Mesenchymal stem cell (in vitro differentiated cells and primary cell): ENCODE results near the gene SLC7A7. TPM values are rescaled to one million over a fixed set of nuclear protein-coding genes. Genes with fewer than 3 reads are reported as not detected.
"Not testable (repeated sequence)": the region's sequence is repeated elsewhere in the genome, so short reads cannot be mapped to it uniquely, and the experiment has no call there.

ENCODE experiments used
- DNase-seq: peaks from one replicate; pipeline ENCODE4 v3.0.0-alpha.2; 2013
- H2AFZ ChIP-seq: one replicate; pipeline ENCODE4 v1.6.1; 2013; ENCODE audit warnings: low read depth, mild to moderate bottlenecking, control low read depth, inconsistent platforms, low read length, moderate library complexity
- H2AK5ac ChIP-seq: 2 replicates; pipeline ENCODE4 v1.6.1; 2013; ENCODE audit warnings: low read length, moderate library complexity, mild to moderate bottlenecking, inconsistent platforms; ENCODE audit not compliant: severe bottlenecking
- H2BK120ac ChIP-seq: one replicate; pipeline ENCODE4 v1.6.1; 2013; ENCODE audit warnings: low read depth, mild to moderate bottlenecking, inconsistent platforms, low read length, moderate library complexity
- H2BK12ac ChIP-seq, 2 experiments: one replicate each; pipeline ENCODE4 v1.6.1; 2013; ENCODE audit warnings: inconsistent platforms in 2 of 2, low read length in 2 of 2, mild to moderate bottlenecking in 2 of 2, moderate library complexity in 2 of 2, control low read depth in 1 of 2
- H2BK15ac ChIP-seq: one replicate; pipeline ENCODE4 v1.6.1; 2013; ENCODE audit warnings: mild to moderate bottlenecking, low read depth, inconsistent platforms; ENCODE audit not compliant: poor library complexity, severe bottlenecking
- H2BK5ac ChIP-seq: 2 replicates; pipeline ENCODE4 v1.6.1; 2013; ENCODE audit warnings: low read depth, mild to moderate bottlenecking, low read length, control low read depth, inconsistent platforms; ENCODE audit not compliant: poor library complexity, severe bottlenecking
- H3K14ac ChIP-seq, 2 experiments: one replicate each; pipeline ENCODE4 v1.6.1; 2013; ENCODE audit warnings: inconsistent platforms in 2 of 2, low read length in 2 of 2, control low read depth in 1 of 2, mild to moderate bottlenecking in 1 of 2, moderate library complexity in 1 of 2
- H3K18ac ChIP-seq, 2 experiments: one replicate each; pipeline ENCODE4 v1.6.1; 2013; ENCODE audit warnings: inconsistent platforms in 2 of 2, low read length in 2 of 2, control low read depth in 1 of 2, low read depth in 1 of 2, mild to moderate bottlenecking in 1 of 2
- H3K23ac ChIP-seq, 2 experiments: one replicate each; pipeline ENCODE4 v1.6.1; 2013; ENCODE audit warnings: inconsistent platforms in 2 of 2, low read length in 2 of 2, mild to moderate bottlenecking in 2 of 2, moderate library complexity in 2 of 2, control low read depth in 1 of 2
- H3K27ac ChIP-seq: 2 replicates; pipeline ENCODE4 v1.5.1; 2013; ENCODE audit warnings: mild to moderate bottlenecking, moderate library complexity, low read length, control low read depth, inconsistent platforms; ENCODE audit not compliant: poor library complexity, severe bottlenecking
- H3K27me3 ChIP-seq, 2 experiments: 2 replicates each; pipeline versions ENCODE4 v1.6.1 to v1.7.0; 2013; ENCODE audit warnings: low read length in 2 of 2, mild to moderate bottlenecking in 2 of 2, moderate library complexity in 2 of 2, control low read depth in 1 of 2, inconsistent platforms in 1 of 2; ENCODE audit not compliant: control insufficient read depth in 1 of 2, insufficient read depth in 1 of 2
- H3K36me3 ChIP-seq, 2 experiments: 2 replicates each; pipeline versions ENCODE4 v1.6.1 to v1.7.0; 2013; ENCODE audit warnings: low read length in 2 of 2, control low read depth in 1 of 2, inconsistent platforms in 1 of 2, low read depth in 1 of 2, mild to moderate bottlenecking in 1 of 2; ENCODE audit not compliant: insufficient read depth in 2 of 2, control insufficient read depth in 1 of 2
- H3K4ac ChIP-seq, 2 experiments: one replicate each; pipeline ENCODE4 v1.6.1; 2013; ENCODE audit warnings: inconsistent platforms in 2 of 2, low read length in 2 of 2, mild to moderate bottlenecking in 2 of 2, moderate library complexity in 2 of 2, control low read depth in 1 of 2, low read depth in 1 of 2
- H3K4me1 ChIP-seq: 2 replicates; pipeline ENCODE4 v1.6.1; 2013; ENCODE audit warnings: low read depth, low read length, control low read depth; ENCODE audit not compliant: control insufficient read depth, insufficient read depth
- H3K4me2 ChIP-seq: 2 replicates; pipeline ENCODE4 v1.6.1; 2013; ENCODE audit warnings: low read length, mild to moderate bottlenecking, inconsistent platforms; ENCODE audit not compliant: poor library complexity, severe bottlenecking
- H3K4me3 ChIP-seq, 2 experiments: 2 replicates each; pipeline versions ENCODE4 v1.5.1 to v1.7.0; 2013; ENCODE audit warnings: low read length in 2 of 2, mild to moderate bottlenecking in 2 of 2, control low read depth in 1 of 2, low read depth in 1 of 2; ENCODE audit not compliant: insufficient read depth in 1 of 2
- H3K79me1 ChIP-seq: replicated peaks from 2 replicates; pipeline ENCODE4 v1.6.1; 2013; ENCODE audit warnings: mild to moderate bottlenecking, control low read depth, low read length, inconsistent platforms; ENCODE audit not compliant: poor library complexity, severe bottlenecking
- H3K9ac ChIP-seq: 2 replicates; pipeline ENCODE4 v1.7.0; 2013; ENCODE audit warnings: mild to moderate bottlenecking, low read length, moderate library complexity
- H3K9me3 ChIP-seq: 2 replicates; pipeline ENCODE4 v1.7.0; 2013; ENCODE audit warnings: mild to moderate bottlenecking, low read length; ENCODE audit not compliant: control insufficient read depth
- H4K8ac ChIP-seq: one replicate; pipeline ENCODE4 v1.6.1; 2013; ENCODE audit warnings: inconsistent platforms, mild to moderate bottlenecking, low read length, moderate library complexity
- H4K91ac ChIP-seq: one replicate; pipeline ENCODE4 v1.6.1; 2013; ENCODE audit warnings: mild to moderate bottlenecking, low read length, inconsistent platforms
- WGBS: methylation state at CpG from one replicate; pipeline ENCODE4 v1.1.7; 2013; ENCODE audit warnings: mixed read lengths; 5-methylcytosine and 5-hydroxymethylcytosine counted together
- polyA plus RNA-seq, 2 experiments: library from polyadenylated mRNA; stranded (reverse); fragments of 200-250 nt; gene quantifications; one replicate each; pipeline ENCODE4 v1.2.3, GENCODE V29; 2013

SLC7A7 gene
- polyA plus RNA-seq (2013, experiment 1 of 2) = 6.4 TPM
- 6.5 TPM for polyA plus RNA-seq (2013, experiment 2 of 2)

DNA sequence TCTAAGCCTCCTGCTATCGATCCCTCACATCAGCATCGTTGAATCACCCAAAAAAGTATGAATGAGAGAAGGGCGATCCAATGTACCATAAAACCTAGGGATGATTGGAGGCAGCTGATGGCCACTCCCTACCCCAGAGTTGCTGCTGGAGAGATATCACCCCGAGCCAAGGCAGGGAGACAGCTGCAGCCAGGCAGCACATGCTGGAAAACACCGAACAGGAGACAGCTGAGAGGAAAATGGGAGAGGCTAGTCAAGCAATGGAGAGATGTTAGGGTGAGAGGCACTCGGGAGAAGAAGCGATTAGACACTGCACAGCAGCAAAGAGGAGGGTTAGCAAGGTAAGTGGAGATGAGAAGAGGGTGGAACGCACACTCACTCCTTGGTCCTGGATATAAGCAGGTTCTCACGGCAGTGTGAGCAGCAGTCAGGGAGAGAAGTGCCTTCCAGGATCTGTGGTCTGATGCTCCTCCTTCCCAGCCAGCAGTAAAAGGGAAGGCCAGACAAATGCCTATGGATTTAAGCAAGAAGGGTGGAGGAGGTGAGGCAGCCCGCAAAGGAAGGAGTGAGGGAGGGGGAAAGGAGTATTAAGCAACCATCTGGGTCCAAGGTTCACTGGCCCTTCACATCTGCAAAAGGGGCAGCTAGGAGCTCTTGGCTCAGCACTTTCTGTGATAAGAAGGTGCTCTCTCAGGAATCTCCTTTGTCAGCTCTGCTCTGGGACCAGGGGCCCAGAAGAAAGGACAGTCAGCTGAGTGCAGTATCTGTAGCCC, at the start of gene SLC7A7:
SLC7A7 (minus strand) TSS at position 495 of the 773 bp plus-strand sequence. CDS start 2,037 bp downstream, outside the sequence.
- Histone ChIP-seq H3K4me2 (no peak within 1 kb of the TSS), H3K4ac (peak within 1 kb of the TSS; percentile 9 to 84), H3K18ac (peak within 1 kb of the TSS; percentile 77 to 80), H4K91ac (peak within 1 kb of the TSS; percentile 89), H3K4me3 (peak within 1 kb of the TSS in 1 of 2 experiments; percentile 49), H3K27ac (no peak within 1 kb of the TSS), H3K4me1 (peaks cover 18% of the 10 kb centered on the region), H2BK120ac (peak within 1 kb of the TSS; percentile 54), H3K36me3 (peaks cover 0 to 2% of the 10 kb centered on the region in 2 experiments), H3K9me3 (no peaks in the 10 kb centered on the region), H3K27me3 (no peaks in the 10 kb centered on the region), H3K23ac (no peak within 1 kb of the TSS), H2BK15ac (peak within 1 kb of the TSS; percentile 92), H2BK5ac (no peak within 1 kb of the TSS), H3K79me1 (no peaks in the 10 kb centered on the region), H4K8ac (peak within 1 kb of the TSS; percentile 93), H2AFZ (peak within 1 kb of the TSS; percentile 72), H3K14ac (peak within 1 kb of the TSS in 1 of 2 experiments; percentile 13), H3K9ac (peak within 1 kb of the TSS; percentile 4), H2AK5ac (peak within 1 kb of the TSS; percentile 60), H2BK12ac (peak within 1 kb of the TSS; percentile 45 to 90)
- WGBS = 67% methylated on average over 10 of the region's 10 CpGs
- peak; percentile 45 for DNase-seq

DNA sequence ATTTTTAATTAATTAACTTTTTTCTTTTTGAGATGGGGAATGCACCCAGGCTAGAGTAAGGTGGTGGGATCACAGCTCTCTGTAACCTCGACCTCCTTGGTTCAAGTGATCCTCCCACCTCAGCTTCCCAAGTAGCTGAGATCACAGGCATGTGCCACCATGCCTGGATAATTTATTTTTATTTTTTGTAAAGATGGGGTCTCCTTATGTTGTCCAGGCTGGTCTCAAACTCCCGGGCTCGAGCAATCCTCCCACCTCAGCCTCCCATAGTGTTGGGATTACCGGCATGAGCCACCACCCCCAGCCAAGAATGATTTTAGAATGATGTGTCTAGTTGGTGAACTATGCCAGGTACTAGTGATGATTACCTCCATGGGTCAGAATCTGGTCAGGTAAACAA, 49.7 kb upstream of the SLC7A7 start:
- no peak overlapping the region for H3K18ac ChIP-seq
- no peak overlapping the region for H2AFZ ChIP-seq
- H3K27me3 ChIP-seq = no peaks in the 10 kb centered on the region
- H3K4ac ChIP-seq = no peak overlapping the region
- no peak overlapping the region for H2BK5ac ChIP-seq
- H3K9ac ChIP-seq = no peak overlapping the region
- H4K8ac ChIP-seq = no peak overlapping the region
- H3K14ac ChIP-seq = no peak overlapping the region
- H3K4me1 ChIP-seq = no peaks in the 10 kb centered on the region
- H3K36me3 ChIP-seq = no peaks in the 10 kb centered on the region
- H2BK15ac ChIP-seq = no peak overlapping the region
- H4K91ac ChIP-seq = no peak overlapping the region
- H2AK5ac ChIP-seq = no peak overlapping the region
- no peak overlapping the region for H2BK120ac ChIP-seq
- no peak overlapping the region for H3K23ac ChIP-seq
- H2BK12ac ChIP-seq = no peak overlapping the region
- H3K4me3 ChIP-seq = no peak overlapping the region
- H3K27ac ChIP-seq = no peak overlapping the region
- DNase-seq = no peak
- WGBS = no CpG with 5 or more reads among the region's 4 CpGs
- no peaks in the 10 kb centered on the region for H3K9me3 ChIP-seq
- H3K79me1 ChIP-seq = no peaks in the 10 kb centered on the region
- no peak overlapping the region for H3K4me2 ChIP-seq

DNA sequence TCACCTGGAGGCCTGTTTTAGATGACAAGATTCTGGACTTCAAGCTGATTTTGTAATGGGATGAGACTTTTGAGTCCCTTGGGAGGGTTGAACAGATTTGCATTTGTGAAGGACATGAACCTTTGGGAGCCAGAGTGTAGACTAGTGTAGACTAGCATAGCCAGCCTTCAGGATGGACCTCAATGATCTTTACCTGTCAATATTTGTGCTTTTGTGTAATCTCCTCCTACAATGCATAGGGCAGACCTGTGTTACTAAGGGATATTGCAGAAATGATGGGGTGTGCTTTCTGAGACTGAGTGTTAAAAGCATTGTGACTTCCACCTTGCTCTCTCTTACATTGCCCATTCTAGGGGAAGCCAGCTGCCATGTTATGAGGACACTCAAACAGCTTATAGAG, 46.4 kb upstream of the SLC7A7 start:
- no peak for DNase-seq
- no peak overlapping the region for H3K4ac ChIP-seq
- no peak overlapping the region for H3K27ac ChIP-seq
- no peak overlapping the region for H2BK5ac ChIP-seq
- no peaks in the 10 kb centered on the region for H3K79me1 ChIP-seq
- H3K27me3 ChIP-seq = no peaks in the 10 kb centered on the region
- H3K9ac ChIP-seq = no peak overlapping the region
- H2AK5ac ChIP-seq = no peak overlapping the region
- H4K91ac ChIP-seq = no peak overlapping the region
- no peak overlapping the region for H3K4me3 ChIP-seq
- H2BK12ac ChIP-seq = no peak overlapping the region
- H3K9me3 ChIP-seq = no peaks in the 10 kb centered on the region
- no peaks in the 10 kb centered on the region for H3K4me1 ChIP-seq
- no peak overlapping the region for H3K23ac ChIP-seq
- H2BK15ac ChIP-seq = no peak overlapping the region
- no peak overlapping the region for H2AFZ ChIP-seq
- H3K18ac ChIP-seq = no peak overlapping the region
- H3K14ac ChIP-seq = no peak overlapping the region
- H3K4me2 ChIP-seq = no peak overlapping the region
- H3K36me3 ChIP-seq = no peaks in the 10 kb centered on the region
- H4K8ac ChIP-seq = no peak overlapping the region
- no peak overlapping the region for H2BK120ac ChIP-seq

DNA sequence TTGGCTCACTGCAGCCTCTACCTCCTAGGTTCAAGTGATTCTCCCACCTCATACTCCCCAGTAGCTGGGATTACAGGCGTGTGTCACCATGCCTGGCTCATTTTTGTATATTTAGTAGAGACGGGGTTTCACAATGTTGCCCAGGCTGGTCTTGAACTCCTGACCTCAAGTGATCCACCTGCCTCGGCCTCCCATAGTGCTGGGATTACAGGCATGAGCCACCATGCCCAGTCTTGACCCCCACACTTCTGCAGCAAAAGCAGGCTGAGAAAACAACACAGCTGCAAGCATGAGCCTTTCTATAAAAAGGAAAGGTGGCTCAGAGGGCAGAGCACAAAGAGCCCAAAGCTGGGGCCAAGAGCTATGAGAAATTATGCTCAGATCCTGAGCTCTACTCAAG, 45.1 kb upstream of the SLC7A7 start:
- H3K36me3 ChIP-seq, H2BK5ac ChIP-seq, H3K4me2 ChIP-seq, H3K4me3 ChIP-seq, H4K8ac ChIP-seq, H4K91ac ChIP-seq, H3K27me3 ChIP-seq, H3K9me3 ChIP-seq, H3K79me1 ChIP-seq, H3K14ac ChIP-seq, H3K27ac ChIP-seq, H3K9ac ChIP-seq, H2BK15ac ChIP-seq, H3K23ac ChIP-seq, H2BK12ac ChIP-seq, H3K4me1 ChIP-seq, DNase-seq, H2AK5ac ChIP-seq, H2BK120ac ChIP-seq, H3K4ac ChIP-seq, H3K18ac ChIP-seq: not testable (repeated sequence)
- H2AFZ ChIP-seq = peak overlapping the region; percentile 27
- 86% methylated on average over 3 of the region's 3 CpGs for WGBS
